WTC11 (cell line): ENCODE data around the gene ESYT3. TPM values are rescaled to one million over a fixed set of nuclear protein-coding genes. Genes with fewer than 3 reads are reported as not detected.
"Not testable (repeated sequence)": the region's sequence is repeated elsewhere in the genome, so short reads cannot be mapped to it uniquely, and the experiment has no call there.

ENCODE experiments used
- ATAC-seq: fragments of 200-7000 bp; cut with Tn5 transposase; 2 replicates; pipeline ENCODE4 v1.10.0; 2021; ENCODE audit warnings: mild to moderate bottlenecking, moderate library complexity
- CTCF ChIA-PET: fragments of 300-600 bp; sonication (Branson Sonifier 250); formaldehyde crosslinking; loops from one replicate; lab custom pipeline; 2021; ENCODE audit warnings: antibody characterized with exemption; lab: Charles Lee
- POLR2A ChIA-PET: fragments of 350-600 bp; sonication (Branson Sonifier 250); formaldehyde crosslinking; loops from one replicate; lab custom pipeline; 2021; ENCODE audit warnings: antibody characterized with exemption; lab: Charles Lee
- DNase-seq: peaks from one replicate; pipeline ENCODE4 v3.0.0; 2021; ENCODE audit warnings: low spot score
- H3K27ac Mint-ChIP-seq: 2 replicates; pipeline ENCODE4 v1.8.0; 2021; ENCODE audit warnings: mixed read lengths
- H3K27me3 Mint-ChIP-seq: 2 replicates; pipeline ENCODE4 v1.8.0; 2021; ENCODE audit warnings: low read depth, mild to moderate bottlenecking, moderate library complexity, mixed read lengths
- H3K36me3 Mint-ChIP-seq: 2 replicates; pipeline ENCODE4 v1.8.0; 2021; ENCODE audit warnings: mixed read lengths
- H3K4me1 Mint-ChIP-seq: 2 replicates; pipeline ENCODE4 v1.8.0; 2022; ENCODE audit warnings: mixed read lengths
- H3K4me3 Mint-ChIP-seq: 2 replicates; pipeline ENCODE4 v1.8.0; 2021; ENCODE audit warnings: mild to moderate bottlenecking, moderate library complexity, mixed read lengths
- H3K9me3 Mint-ChIP-seq: 2 replicates; pipeline ENCODE4 v1.8.0; 2021; ENCODE audit warnings: mixed read lengths
- EMX1 ChIP-seq: fragments of 250-450 bp; sonication (Bioruptor Pico); IDR thresholded peaks from 2 replicates; pipeline ENCODE4 v1.8.0; 2021; ENCODE audit warnings: mild to moderate bottlenecking
- FOXJ3 ChIP-seq: sonication (generic); formaldehyde crosslinking; IDR thresholded peaks from 2 replicates; pipeline ENCODE4 v1.9.0; 2021; ENCODE audit warnings: missing genetic modification reagents, mild to moderate bottlenecking, borderline replicate concordance
- GABPB1 ChIP-seq: sonication (generic); formaldehyde crosslinking; IDR thresholded peaks from 2 replicates; pipeline ENCODE4 v1.8.1; 2023; ENCODE audit warnings: mild to moderate bottlenecking, missing genetic modification reagents
- GRHL2 ChIP-seq: fragments of 250-450 bp; sonication (Bioruptor Pico); IDR thresholded peaks from 2 replicates; pipeline ENCODE4 v1.8.0; 2022; ENCODE audit warnings: mild to moderate bottlenecking, moderate library complexity; ENCODE audit not compliant: insufficient replicate concordance, severe bottlenecking
- GTF2I ChIP-seq: fragments of 250-450 bp; sonication (Bioruptor Pico); conservative IDR thresholded peaks from 2 replicates; pipeline ENCODE4 v1.4.0; 2021; ENCODE audit warnings: mild to moderate bottlenecking
- KAT7 ChIP-seq: sonication (generic); formaldehyde crosslinking; IDR thresholded peaks from 2 replicates; pipeline ENCODE4 v1.8.1; 2023; ENCODE audit warnings: missing genetic modification reagents, mild to moderate bottlenecking, borderline replicate concordance
- NR2C2 ChIP-seq: sonication (generic); formaldehyde crosslinking; IDR thresholded peaks from 2 replicates; pipeline ENCODE4 v1.8.0; 2022; ENCODE audit warnings: mild to moderate bottlenecking, missing genetic modification reagents
- SP1 ChIP-seq: sonication (generic); formaldehyde crosslinking; conservative IDR thresholded peaks from 2 replicates; pipeline ENCODE4 v1.8.1; 2022; ENCODE audit warnings: missing genetic modification reagents
- TCF7 ChIP-seq: sonication (generic); formaldehyde crosslinking; IDR thresholded peaks from 2 replicates; pipeline ENCODE4 v1.8.0; 2022; ENCODE audit warnings: mild to moderate bottlenecking, low read depth, missing genetic modification reagents, moderate library complexity
- TP53 ChIP-seq: sonication (generic); formaldehyde crosslinking; IDR thresholded peaks from 2 replicates; pipeline ENCODE4 v1.8.1; 2023; ENCODE audit warnings: mild to moderate bottlenecking, missing genetic modification reagents
- ZNF138 ChIP-seq: sonication (generic); formaldehyde crosslinking; conservative IDR thresholded peaks from 2 replicates; pipeline ENCODE4 v1.8.1; 2022; ENCODE audit warnings: mild to moderate bottlenecking, moderate library complexity, missing genetic modification reagents
- ZNF263 ChIP-seq: sonication (generic); formaldehyde crosslinking; IDR thresholded peaks from 2 replicates; pipeline ENCODE4 v1.8.1; 2022; ENCODE audit warnings: low read depth, mild to moderate bottlenecking, moderate library complexity, missing genetic modification reagents
- ZNF416 ChIP-seq: fragments of 250-450 bp; sonication (Bioruptor Pico); IDR thresholded peaks from 2 replicates; pipeline ENCODE4 v1.9.0; 2021; ENCODE audit warnings: mild to moderate bottlenecking, inconsistent platforms
- total RNA-seq: library from RNA; stranded (reverse); gene quantifications from 3 replicates; pipeline ENCODE4 v1.2.3, GENCODE V29; 2021
- TF ChIP-seq, protein P1 (sequence below): sonication (generic); formaldehyde crosslinking; IDR thresholded peaks from 2 replicates; pipeline ENCODE4 v1.8.0; 2022; ENCODE audit warnings: mild to moderate bottlenecking, missing genetic modification reagents
- TF ChIP-seq, protein P2 (sequence below): sonication (generic); formaldehyde crosslinking; IDR thresholded peaks from 2 replicates; pipeline ENCODE4 v1.8.1; 2023; ENCODE audit warnings: mild to moderate bottlenecking, missing genetic modification reagents, moderate library complexity
- TF ChIP-seq, protein P3 (sequence below): sonication (generic); formaldehyde crosslinking; IDR thresholded peaks from 2 replicates; pipeline ENCODE4 v1.8.0; 2022; ENCODE audit warnings: mild to moderate bottlenecking, missing genetic modification reagents
- TF ChIP-seq, protein P4 (sequence below): sonication (generic); formaldehyde crosslinking; IDR thresholded peaks from 2 replicates; pipeline ENCODE4 v1.8.1; 2022; ENCODE audit warnings: low read depth, mild to moderate bottlenecking, moderate library complexity, missing genetic modification reagents, borderline replicate concordance
- TF ChIP-seq, protein P5 (sequence below): sonication (generic); formaldehyde crosslinking; IDR thresholded peaks from 2 replicates; pipeline ENCODE4 v1.8.1; 2023; ENCODE audit warnings: mild to moderate bottlenecking, missing genetic modification reagents, moderate library complexity
- TF ChIP-seq, protein P6 (sequence below): fragments of 250-450 bp; sonication (Bioruptor Pico); IDR thresholded peaks from 2 replicates; pipeline ENCODE4 v1.9.0; 2021; ENCODE audit warnings: mild to moderate bottlenecking

The ESYT3 gene
- total RNA-seq, 1 experiment from 2014 or later, result 6.4 TPM

DNA sequence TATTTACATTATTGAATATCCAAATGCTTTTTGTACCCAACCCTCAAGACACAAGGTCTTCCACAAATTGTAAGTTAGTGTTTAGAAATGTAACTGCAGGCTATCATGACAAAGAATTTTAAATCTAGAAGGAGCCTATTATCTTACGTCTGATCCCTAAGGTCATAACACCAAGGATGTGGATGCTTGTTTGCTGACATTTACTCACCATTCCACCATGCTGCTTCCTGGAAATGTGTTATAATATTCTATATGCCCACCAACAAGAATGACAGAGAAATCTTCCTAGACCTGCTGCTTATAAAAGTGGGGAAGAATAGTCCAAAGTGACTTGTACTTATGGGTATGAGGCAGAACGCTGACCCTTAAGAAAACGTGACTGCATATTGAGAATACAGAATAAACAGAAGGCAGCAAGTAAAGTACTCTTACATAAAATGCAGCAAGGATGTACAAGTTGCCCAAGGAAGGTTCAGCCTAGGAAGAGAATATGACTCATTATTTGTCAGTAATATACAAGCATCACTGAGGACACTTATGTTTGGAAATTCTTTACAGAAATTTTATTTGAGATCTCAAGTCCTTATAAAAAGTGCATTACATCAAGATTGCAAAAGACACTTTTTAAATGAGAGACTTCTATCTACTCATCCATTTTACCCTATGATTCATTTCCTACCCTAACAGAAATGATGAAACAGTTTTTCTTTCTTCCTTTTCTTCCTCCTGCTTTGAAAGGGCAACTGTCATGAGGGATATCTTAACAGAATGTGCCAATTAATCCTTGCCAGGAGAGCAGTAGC lies 59.6 kb downstream of the ESYT3 start (continued):
- no peak for TF ChIP-seq NR2C2 (CRISPR knock-in tag)

DNA sequence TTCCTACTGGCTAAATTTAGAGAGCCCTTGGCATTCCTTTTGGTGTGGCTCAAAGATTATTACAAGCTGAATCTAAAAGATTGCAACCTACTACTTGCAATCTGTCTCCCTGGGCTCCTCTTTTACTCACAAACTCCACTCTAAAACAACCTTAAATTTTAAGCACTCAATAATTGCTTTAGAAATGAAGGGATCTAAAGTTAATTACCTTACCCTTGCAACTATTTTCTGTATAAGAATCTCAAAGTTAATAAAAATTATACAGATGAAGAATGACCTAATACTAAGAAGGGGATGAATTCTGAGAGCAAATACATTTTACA lies 60.2 kb downstream of the ESYT3 start:
- ChIA-PET CTCF (no interaction called here), POLR2A (no interaction called here)
- H3K4me1 Mint-ChIP-seq, result peaks cover 14% of the 10 kb centered on the region

DNA sequence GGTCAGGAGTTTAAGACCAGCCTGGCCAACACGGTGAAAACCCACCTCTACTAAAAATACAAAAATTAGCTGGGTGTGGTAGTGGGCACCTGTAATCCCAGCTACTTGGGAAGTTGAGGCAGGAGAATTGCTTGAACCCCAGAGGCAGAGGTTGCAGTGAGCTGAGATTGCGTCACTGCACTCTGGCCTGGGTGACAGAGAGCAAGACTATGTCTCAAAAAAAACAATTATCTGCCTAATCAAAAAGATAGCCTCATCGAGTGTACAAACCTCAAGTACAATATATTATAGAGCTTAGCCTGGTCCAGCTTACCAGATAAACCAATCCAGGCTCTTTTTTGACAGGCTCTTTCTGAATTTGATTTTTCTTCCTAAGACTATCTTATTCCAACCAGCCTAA lies 61.2 kb downstream of the ESYT3 start:
- Mint-ChIP-seq H3K36me3 (peaks cover 24% of the 10 kb centered on the region), H3K9me3 (peaks cover 12% of the 10 kb centered on the region), H3K4me1 (peaks cover 14% of the 10 kb centered on the region)
- not testable (repeated sequence) for H3K27ac Mint-ChIP-seq, H3K4me3 Mint-ChIP-seq, H3K27me3 Mint-ChIP-seq, ATAC-seq, DNase-seq
- CTCF ChIA-PET, result interaction anchor here (0.8 to 2.1 kb wide), 4 partner anchors 16 to 440 kb away, joined by 3 to 8 read pairs (median 5); partner anchors contain the start of gene CEP70
- POLR2A ChIA-PET, result interaction anchor here (0.6 kb wide), 1 partner anchor 84 kb away, joined by 3 read pairs; no protein-coding TSS in a partner anchor

More for the DNA sequence above, 60.2 kb downstream of the ESYT3 start:
- peaks cover 22% of the 10 kb centered on the region for H3K9me3 Mint-ChIP-seq
- TF ChIP-seq, protein P1, sequence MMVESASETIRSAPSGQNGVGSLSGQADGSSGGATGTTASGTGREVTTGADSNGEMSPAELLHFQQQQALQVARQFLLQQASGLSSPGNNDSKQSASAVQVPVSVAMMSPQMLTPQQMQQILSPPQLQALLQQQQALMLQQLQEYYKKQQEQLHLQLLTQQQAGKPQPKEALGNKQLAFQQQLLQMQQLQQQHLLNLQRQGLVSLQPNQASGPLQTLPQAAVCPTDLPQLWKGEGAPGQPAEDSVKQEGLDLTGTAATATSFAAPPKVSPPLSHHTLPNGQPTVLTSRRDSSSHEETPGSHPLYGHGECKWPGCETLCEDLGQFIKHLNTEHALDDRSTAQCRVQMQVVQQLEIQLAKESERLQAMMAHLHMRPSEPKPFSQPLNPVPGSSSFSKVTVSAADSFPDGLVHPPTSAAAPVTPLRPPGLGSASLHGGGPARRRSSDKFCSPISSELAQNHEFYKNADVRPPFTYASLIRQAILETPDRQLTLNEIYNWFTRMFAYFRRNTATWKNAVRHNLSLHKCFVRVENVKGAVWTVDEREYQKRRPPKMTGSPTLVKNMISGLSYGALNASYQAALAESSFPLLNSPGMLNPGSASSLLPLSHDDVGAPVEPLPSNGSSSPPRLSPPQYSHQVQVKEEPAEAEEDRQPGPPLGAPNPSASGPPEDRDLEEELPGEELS (CRISPR knock-in tag), result no peak
- TF ChIP-seq KAT7 (CRISPR knock-in tag) (no peak), SP1 (CRISPR knock-in tag) (no peak), TP53 (no peak), EMX1 (CRISPR knock-in tag) (no peak), GTF2I (CRISPR knock-in tag) (no peak), TCF7 (CRISPR knock-in tag) (no peak), ZNF138 (no peak), GRHL2 (CRISPR knock-in tag) (no peak), ZNF263 (CRISPR knock-in tag) (no peak), FOXJ3 (CRISPR knock-in tag) (no peak), GABPB1 (CRISPR knock-in tag) (no peak), ZNF416 (no peak)
- TF ChIP-seq, protein P2, sequence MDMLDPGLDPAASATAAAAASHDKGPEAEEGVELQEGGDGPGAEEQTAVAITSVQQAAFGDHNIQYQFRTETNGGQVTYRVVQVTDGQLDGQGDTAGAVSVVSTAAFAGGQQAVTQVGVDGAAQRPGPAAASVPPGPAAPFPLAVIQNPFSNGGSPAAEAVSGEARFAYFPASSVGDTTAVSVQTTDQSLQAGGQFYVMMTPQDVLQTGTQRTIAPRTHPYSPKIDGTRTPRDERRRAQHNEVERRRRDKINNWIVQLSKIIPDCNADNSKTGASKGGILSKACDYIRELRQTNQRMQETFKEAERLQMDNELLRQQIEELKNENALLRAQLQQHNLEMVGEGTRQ (CRISPR knock-in tag), result no peak
- TF ChIP-seq, protein P3, sequence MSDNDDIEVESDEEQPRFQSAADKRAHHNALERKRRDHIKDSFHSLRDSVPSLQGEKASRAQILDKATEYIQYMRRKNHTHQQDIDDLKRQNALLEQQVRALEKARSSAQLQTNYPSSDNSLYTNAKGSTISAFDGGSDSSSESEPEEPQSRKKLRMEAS (CRISPR knock-in tag), result no peak
- TF ChIP-seq, protein P4, sequence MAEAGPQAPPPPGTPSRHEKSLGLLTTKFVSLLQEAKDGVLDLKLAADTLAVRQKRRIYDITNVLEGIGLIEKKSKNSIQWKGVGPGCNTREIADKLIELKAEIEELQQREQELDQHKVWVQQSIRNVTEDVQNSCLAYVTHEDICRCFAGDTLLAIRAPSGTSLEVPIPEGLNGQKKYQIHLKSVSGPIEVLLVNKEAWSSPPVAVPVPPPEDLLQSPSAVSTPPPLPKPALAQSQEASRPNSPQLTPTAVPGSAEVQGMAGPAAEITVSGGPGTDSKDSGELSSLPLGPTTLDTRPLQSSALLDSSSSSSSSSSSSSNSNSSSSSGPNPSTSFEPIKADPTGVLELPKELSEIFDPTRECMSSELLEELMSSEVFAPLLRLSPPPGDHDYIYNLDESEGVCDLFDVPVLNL, result no peak
- TF ChIP-seq, protein P5, sequence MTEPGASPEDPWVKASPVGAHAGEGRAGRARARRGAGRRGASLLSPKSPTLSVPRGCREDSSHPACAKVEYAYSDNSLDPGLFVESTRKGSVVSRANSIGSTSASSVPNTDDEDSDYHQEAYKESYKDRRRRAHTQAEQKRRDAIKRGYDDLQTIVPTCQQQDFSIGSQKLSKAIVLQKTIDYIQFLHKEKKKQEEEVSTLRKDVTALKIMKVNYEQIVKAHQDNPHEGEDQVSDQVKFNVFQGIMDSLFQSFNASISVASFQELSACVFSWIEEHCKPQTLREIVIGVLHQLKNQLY (CRISPR knock-in tag), result no peak
- TF ChIP-seq, protein P6, sequence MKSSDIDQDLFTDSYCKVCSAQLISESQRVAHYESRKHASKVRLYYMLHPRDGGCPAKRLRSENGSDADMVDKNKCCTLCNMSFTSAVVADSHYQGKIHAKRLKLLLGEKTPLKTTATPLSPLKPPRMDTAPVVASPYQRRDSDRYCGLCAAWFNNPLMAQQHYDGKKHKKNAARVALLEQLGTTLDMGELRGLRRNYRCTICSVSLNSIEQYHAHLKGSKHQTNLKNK (CRISPR knock-in tag), result no peak
- H3K36me3 Mint-ChIP-seq, result peaks cover 27% of the 10 kb centered on the region
- no peak overlapping the region for H3K4me3 Mint-ChIP-seq
- DNase-seq (no peak), ATAC-seq (no peak)
- H3K27me3 Mint-ChIP-seq, result no peaks in the 10 kb centered on the region; the same call in 1 of the 2 replicates
- H3K27ac Mint-ChIP-seq, result no peak overlapping the region
